Sigmoid colon (tissue), 4 donors: ENCODE data around the gene MAML3.

ENCODE experiments used
- EP300 ChIP-seq, 4 donors: sonication (generic); formaldehyde crosslinking; IDR thresholded peaks; one replicate each; pipeline ENCODE4 v1.6.1; 2017; ENCODE audit warnings: antibody characterized with exemption in 4 of 4
- POLR2A ChIP-seq, 2 donors: fragments of 450-650 bp; IDR thresholded peaks; one replicate each; pipeline ENCODE4 v1.6.1; 2016; ENCODE audit warnings: antibody characterized with exemption in 2 of 2, mild to moderate bottlenecking in 2 of 2, moderate library complexity in 2 of 2
- POLR2AphosphoS5 ChIP-seq, 4 donors: sonication (generic); formaldehyde crosslinking; IDR thresholded peaks; one replicate each; pipeline ENCODE4 v1.6.1; 2017; ENCODE audit warnings: antibody characterized with exemption in 4 of 4

DNA sequence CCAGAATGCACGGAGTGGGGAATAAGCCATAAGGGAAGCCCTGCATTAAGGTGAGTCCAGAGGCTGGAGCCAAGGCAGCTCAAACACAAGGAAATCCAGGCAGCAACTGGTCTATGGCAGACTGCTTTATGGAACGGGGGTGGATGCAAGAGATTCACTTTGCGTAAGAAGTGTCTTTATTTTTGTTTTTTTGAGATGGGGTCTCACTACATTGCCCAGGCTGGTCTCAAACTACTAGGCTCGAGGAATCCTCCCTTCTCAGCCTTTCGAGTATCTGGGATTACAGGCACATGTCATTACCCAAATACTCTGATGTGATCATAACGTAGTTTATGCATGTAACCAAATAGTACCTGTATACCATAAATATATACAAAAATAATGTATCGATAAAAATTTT, 199.5 kb downstream of the MAML3 start:
- TF ChIP-seq POLR2A (IDR thresholded peaks at IDR 0.05), result no peak
- TF ChIP-seq POLR2AphosphoS5 (IDR thresholded peaks at IDR 0.05), result no peak
- no peak for TF ChIP-seq EP300 (IDR thresholded peaks at IDR 0.05)
